Activated CD8-positive, alpha-beta memory T cell treated with anti-CD3 and anti-CD28 coated beads, Interleukin-2, amount 50 U/mL, for 24 hours (primary cell): ENCODE data around the gene C5orf63.
A peak's percentile ranks its signal among the peaks of the same experiment; 100 is the strongest.
"Not testable (repeated sequence)": the region's sequence is repeated elsewhere in the genome, so short reads cannot be mapped to it uniquely, and the experiment has no call there.

Source experiments
- DNase-seq: peaks from one replicate; pipeline ENCODE4 v3.0.0-alpha.2; 2020; ENCODE audit errors: extremely low read depth

C5orf63 gene

GRCh38 chr5:127072861-127073846, at the start of gene C5orf63:
Gene C5orf63 (minus strand): TSS chr5:127073502. CDS start chr5:127058995, 14,507 bp downstream.
- peak; percentile 44 for DNase-seq

GRCh38 chr5:127112347-127112864, 39.1 kb upstream of the C5orf63 start:
- DNase-seq, result no peak

GRCh38 chr5:127111112-127111511, 37.8 kb upstream of the C5orf63 start:
- DNase-seq, result no peak

GRCh38 chr5:127108624-127109260, 35.4 kb upstream of the C5orf63 start:
- DNase-seq, result not testable (repeated sequence)

GRCh38 chr5:127101935-127102334, 28.6 kb upstream of the C5orf63 start:
- DNase-seq, result no peak

GRCh38 chr5:127101533-127101932, 28.2 kb upstream of the C5orf63 start:
- no peak for DNase-seq

- DNase-seq, result no peak
Measured at GRCh38 chr5:127098241-127098640, 24.9 kb upstream of the C5orf63 start.

GRCh38 chr5:127097278-127097677, 24.0 kb upstream of the C5orf63 start:
- no peak for DNase-seq

GRCh38 chr5:127096328-127096993, 23.2 kb upstream of the C5orf63 start:
- no peak for DNase-seq

GRCh38 chr5:127094161-127094814, 21.0 kb upstream of the C5orf63 start:
- DNase-seq, result no peak

- no peak for DNase-seq
Measured at GRCh38 chr5:127092690-127093089, 19.4 kb upstream of the C5orf63 start.

GRCh38 chr5:127089191-127089590, 15.9 kb upstream of the C5orf63 start:
- no peak for DNase-seq

GRCh38 chr5:127088251-127088650, 14.9 kb upstream of the C5orf63 start:
- DNase-seq, result no peak

- DNase-seq, result no peak
Measured at GRCh38 chr5:127086589-127086988, 13.3 kb upstream of the C5orf63 start.

- DNase-seq, result no peak
Measured at GRCh38 chr5:127085796-127086195, 12.5 kb upstream of the C5orf63 start.

- DNase-seq, result no peak
Measured at GRCh38 chr5:127085371-127085770, 12.1 kb upstream of the C5orf63 start.

- no peak for DNase-seq
Measured at GRCh38 chr5:127084656-127085055, 11.4 kb upstream of the C5orf63 start.

GRCh38 chr5:127083711-127084110, 10.4 kb upstream of the C5orf63 start:
- DNase-seq, result no peak

- DNase-seq, result no peak
Measured at GRCh38 chr5:127079994-127080491, 6.7 kb upstream of the C5orf63 start.

- no peak for DNase-seq
Measured at GRCh38 chr5:127077366-127077765, 4.1 kb upstream of the C5orf63 start.
